AG04450 (cell line): ENCODE data around the gene CACNA1D. TPM values are rescaled to one million over a fixed set of nuclear protein-coding genes. Genes with fewer than 3 reads are reported as not detected.

ENCODE experiments used
- CTCF ChIA-PET: fragments of 300-600, 350-600 bp; formaldehyde crosslinking; extraction: SDS; loops from one replicate; lab custom pipeline; 2022; ENCODE audit warnings: antibody characterized with exemption, inconsistent platforms; lab: Charles Lee
- POLR2A ChIA-PET: fragments of 350-600 bp; formaldehyde crosslinking; extraction: SDS; loops from one replicate; lab custom pipeline; 2021; ENCODE audit warnings: antibody characterized with exemption, inconsistent platforms; lab: Yijun Ruan, JAX
- DNase-seq: peaks from one replicate; pipeline ENCODE4 v3.0.0-alpha.2; 2011; ENCODE audit warnings: low read depth, low spot score
- H3K27ac ChIP-seq: one replicate; pipeline ENCODE4 v1.5.1; 2012; ENCODE audit warnings: low read depth, low read length, control low read depth
- H3K27me3 ChIP-seq: one replicate; pipeline ENCODE4 v1.6.0; 2012; ENCODE audit warnings: low read length; ENCODE audit not compliant: control insufficient read depth, insufficient read depth
- H3K4me3 ChIP-seq: 2 replicates; pipeline ENCODE4 v1.5.1; 2011; ENCODE audit warnings: mild to moderate bottlenecking, low read depth, low read length, control low read depth
- H3K9me3 ChIP-seq: 2 replicates; pipeline ENCODE4 v1.5.1; 2012; ENCODE audit warnings: low read length; ENCODE audit not compliant: control insufficient read depth, insufficient read depth
- CTCF ChIP-seq: IDR thresholded peaks from 2 replicates; pipeline ENCODE4 v1.5.1; 2011; ENCODE audit warnings: low read depth, low read length, control low read depth, inconsistent platforms
- polyA plus RNA-seq: library from polyadenylated mRNA; depleted of rRNA; stranded (reverse); fragments of >200 nt; gene quantifications from 2 replicates; pipeline ENCODE4 v1.2.3, GENCODE V29; 2011

The CACNA1D gene
- polyA plus RNA-seq, 1 experiment: 0.07 TPM

- Histone ChIP-seq H3K27ac (no peak overlapping the region), H3K27me3 (peaks cover 2% of the 10 kb centered on the region), H3K4me3 (no peak overlapping the region), H3K9me3 (no peaks in the 10 kb centered on the region)
- no peak for TF ChIP-seq CTCF
- POLR2A ChIA-PET: no interaction called here
- CTCF ChIA-PET: no interaction called here
- no peak for DNase-seq
Observed at GRCh38 chr3:53534216-53534615, 39.8 kb downstream of the CACNA1D start.

GRCh38 chr3:53534676-53535400 lies 40.4 kb downstream of the CACNA1D start:
- H3K27ac ChIP-seq: no peak overlapping the region
- ChIA-PET POLR2A (no interaction called here), CTCF (no interaction called here)
- no peak for DNase-seq
- peaks cover 2% of the 10 kb centered on the region for H3K27me3 ChIP-seq
- TF ChIP-seq CTCF: no peak
- no peaks in the 10 kb centered on the region for H3K9me3 ChIP-seq
- no peak overlapping the region for H3K4me3 ChIP-seq

GRCh38 chr3:53536282-53536681 lies 41.9 kb downstream of the CACNA1D start:
- Histone ChIP-seq H3K27ac (no peak overlapping the region), H3K27me3 (peaks cover 2% of the 10 kb centered on the region), H3K9me3 (no peaks in the 10 kb centered on the region), H3K4me3 (no peak overlapping the region)
- no peak for TF ChIP-seq CTCF
- POLR2A ChIA-PET: no interaction called here
- CTCF ChIA-PET: no interaction called here
- DNase-seq: no peak

- ChIA-PET CTCF (no interaction called here), POLR2A (no interaction called here)
- no peak for DNase-seq
- H3K9me3 ChIP-seq: no peaks in the 10 kb centered on the region
- no peak overlapping the region for H3K27ac ChIP-seq
- H3K27me3 ChIP-seq: peaks cover 3% of the 10 kb centered on the region
- no peak for TF ChIP-seq CTCF
- no peak overlapping the region for H3K4me3 ChIP-seq
Observed at GRCh38 chr3:53544357-53544756, 49.9 kb downstream of the CACNA1D start.

GRCh38 chr3:53545310-53545995 lies 51.0 kb downstream of the CACNA1D start:
- POLR2A ChIA-PET: no interaction called here
- Histone ChIP-seq H3K4me3 (no peak overlapping the region), H3K27me3 (peaks cover 3% of the 10 kb centered on the region), H3K27ac (no peak overlapping the region), H3K9me3 (no peaks in the 10 kb centered on the region)
- DNase-seq: no peak
- TF ChIP-seq CTCF: no peak
- CTCF ChIA-PET: no interaction called here
